ENCODE results near the gene PMVK. TPM values are rescaled to one million over a fixed set of nuclear protein-coding genes. Genes with fewer than 3 reads are reported as not detected.

Gene PMVK
- total and polyA plus RNA-seq, 2 donors from 2014 or later: 42.0 to 132 TPM

DNA sequence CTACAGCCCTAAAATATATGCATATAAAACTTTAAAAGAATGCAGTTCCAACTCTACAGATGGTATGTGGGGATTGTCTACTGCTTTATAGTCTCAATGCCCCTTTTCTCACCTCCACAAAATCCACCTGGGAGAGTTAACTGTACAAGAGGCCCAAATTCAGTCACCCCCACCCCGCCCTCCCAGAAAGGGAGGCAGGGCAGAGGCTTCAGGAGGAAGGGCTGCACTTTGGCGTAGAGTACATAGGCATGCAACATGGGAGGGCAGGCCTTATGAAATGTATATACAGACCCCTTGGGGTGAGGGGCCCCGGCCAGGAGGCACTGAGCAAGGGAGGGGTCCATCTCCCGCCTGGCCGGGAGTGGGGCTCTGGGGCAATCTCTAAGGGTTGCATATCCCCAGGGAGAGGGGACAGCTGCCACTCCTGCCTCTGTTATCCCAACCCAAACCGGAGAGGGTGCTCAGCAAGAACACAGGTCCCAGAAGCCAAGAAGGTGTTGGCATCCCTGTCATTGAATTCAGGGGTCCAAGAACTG, 26.3 kb upstream of the PMVK start:
- intact Hi-C loops (cut with DNase I): no loop called here
- H3K27ac ChIP-seq (ENCODE audit: low read depth in 2 of 2, low read length in 2 of 2): peak overlapping the region in 1 of 2 donors; percentile 99
- H3K9ac ChIP-seq (ENCODE audit: low read length in 3 of 3): peak overlapping the region; percentile 39 to 93 (median 81)
- no peaks in the 10 kb centered on the region for H3K9me3 ChIP-seq (ENCODE audit: control insufficient read depth in 2 of 3, insufficient read depth in 1 of 3, low read length in 3 of 3)
- DNase-seq (peak in 2 of 5 donors; percentile 49 to 56), FAIRE-seq (no peak)
- H3K4me1 ChIP-seq (ENCODE audit: control insufficient read depth in 2 of 3, insufficient read depth in 2 of 3, low read depth in 1 of 3, low read length in 3 of 3): peaks cover 0 to 9% (median 7%) of the 10 kb centered on the region in 3 donors
- peaks cover 3 to 36% (median 25%) of the 10 kb centered on the region in 3 donors for H3K36me3 ChIP-seq (ENCODE audit: control insufficient read depth in 2 of 3, insufficient read depth in 3 of 3, low read length in 3 of 3)
- TF ChIP-seq, protein P1, sequence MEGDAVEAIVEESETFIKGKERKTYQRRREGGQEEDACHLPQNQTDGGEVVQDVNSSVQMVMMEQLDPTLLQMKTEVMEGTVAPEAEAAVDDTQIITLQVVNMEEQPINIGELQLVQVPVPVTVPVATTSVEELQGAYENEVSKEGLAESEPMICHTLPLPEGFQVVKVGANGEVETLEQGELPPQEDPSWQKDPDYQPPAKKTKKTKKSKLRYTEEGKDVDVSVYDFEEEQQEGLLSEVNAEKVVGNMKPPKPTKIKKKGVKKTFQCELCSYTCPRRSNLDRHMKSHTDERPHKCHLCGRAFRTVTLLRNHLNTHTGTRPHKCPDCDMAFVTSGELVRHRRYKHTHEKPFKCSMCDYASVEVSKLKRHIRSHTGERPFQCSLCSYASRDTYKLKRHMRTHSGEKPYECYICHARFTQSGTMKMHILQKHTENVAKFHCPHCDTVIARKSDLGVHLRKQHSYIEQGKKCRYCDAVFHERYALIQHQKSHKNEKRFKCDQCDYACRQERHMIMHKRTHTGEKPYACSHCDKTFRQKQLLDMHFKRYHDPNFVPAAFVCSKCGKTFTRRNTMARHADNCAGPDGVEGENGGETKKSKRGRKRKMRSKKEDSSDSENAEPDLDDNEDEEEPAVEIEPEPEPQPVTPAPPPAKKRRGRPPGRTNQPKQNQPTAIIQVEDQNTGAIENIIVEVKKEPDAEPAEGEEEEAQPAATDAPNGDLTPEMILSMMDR (IDR thresholded peaks at IDR 0.05; ENCODE audit: borderline replicate concordance, extremely low read depth, insufficient read depth): no peak
- H3K4me3 ChIP-seq (ENCODE audit: low read length in 3 of 3): peak overlapping the region; percentile 66 to 71 (median 69)
- H3K27me3 ChIP-seq (ENCODE audit: control insufficient read depth, insufficient read depth, low read length): no peaks in the 10 kb centered on the region

DNA sequence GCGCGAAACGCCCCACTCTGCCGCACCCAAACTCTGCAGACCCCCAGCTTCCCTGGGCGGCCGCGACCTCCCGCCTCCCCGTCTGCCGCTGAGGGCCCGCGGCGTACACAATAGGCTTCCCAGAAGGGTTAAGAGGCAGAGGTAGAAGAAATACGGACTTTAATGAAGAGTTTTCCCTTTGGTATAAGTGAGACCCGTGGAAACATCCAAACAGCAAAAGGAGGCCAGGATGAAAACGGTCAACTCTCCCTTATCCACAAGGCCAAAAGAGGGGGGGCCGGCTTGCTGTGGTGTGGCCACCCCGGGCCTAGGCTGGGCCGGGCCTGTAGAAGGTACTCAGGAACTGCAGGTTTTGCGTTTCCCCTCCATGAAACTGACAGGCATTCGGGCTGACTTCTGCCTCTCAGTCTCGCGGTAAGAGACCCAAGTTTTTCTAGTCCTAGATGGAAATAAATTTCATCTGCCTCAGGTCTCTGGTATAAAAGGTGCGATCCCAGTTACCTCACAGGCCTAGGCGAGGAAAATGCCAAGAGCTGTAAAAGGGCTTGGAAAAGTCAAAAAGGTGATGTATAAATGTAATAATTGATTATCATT, 25.7 kb upstream of the PMVK start:
- Histone ChIP-seq H3K27ac (ENCODE audit: low read depth in 2 of 2, low read length in 2 of 2) (peak overlapping the region; percentile 98 to 99), H3K4me1 (ENCODE audit: control insufficient read depth in 2 of 3, insufficient read depth in 2 of 3, low read depth in 1 of 3, low read length in 3 of 3) (peaks cover 0 to 9% (median 7%) of the 10 kb centered on the region in 3 donors), H3K36me3 (ENCODE audit: control insufficient read depth in 2 of 3, insufficient read depth in 3 of 3, low read length in 3 of 3) (peaks cover 3 to 30% (median 21%) of the 10 kb centered on the region in 3 donors), H3K4me3 (ENCODE audit: low read length in 3 of 3) (peak overlapping the region; percentile 66 to 71 (median 69)), H3K9ac (ENCODE audit: low read length in 3 of 3) (peak overlapping the region; percentile 39 to 93 (median 81)), H3K9me3 (ENCODE audit: control insufficient read depth in 2 of 3, insufficient read depth in 1 of 3, low read length in 3 of 3) (no peaks in the 10 kb centered on the region), H3K27me3 (ENCODE audit: control insufficient read depth, insufficient read depth, low read length) (no peaks in the 10 kb centered on the region)
- FAIRE-seq (no peak), DNase-seq (peak in 4 of 5 donors; percentile 46 to 79 (median 60))
- intact Hi-C loops (cut with DNase I): no loop called here
- TF ChIP-seq, protein P1 (IDR thresholded peaks at IDR 0.05; ENCODE audit: borderline replicate concordance, extremely low read depth, insufficient read depth): no peak

DNA sequence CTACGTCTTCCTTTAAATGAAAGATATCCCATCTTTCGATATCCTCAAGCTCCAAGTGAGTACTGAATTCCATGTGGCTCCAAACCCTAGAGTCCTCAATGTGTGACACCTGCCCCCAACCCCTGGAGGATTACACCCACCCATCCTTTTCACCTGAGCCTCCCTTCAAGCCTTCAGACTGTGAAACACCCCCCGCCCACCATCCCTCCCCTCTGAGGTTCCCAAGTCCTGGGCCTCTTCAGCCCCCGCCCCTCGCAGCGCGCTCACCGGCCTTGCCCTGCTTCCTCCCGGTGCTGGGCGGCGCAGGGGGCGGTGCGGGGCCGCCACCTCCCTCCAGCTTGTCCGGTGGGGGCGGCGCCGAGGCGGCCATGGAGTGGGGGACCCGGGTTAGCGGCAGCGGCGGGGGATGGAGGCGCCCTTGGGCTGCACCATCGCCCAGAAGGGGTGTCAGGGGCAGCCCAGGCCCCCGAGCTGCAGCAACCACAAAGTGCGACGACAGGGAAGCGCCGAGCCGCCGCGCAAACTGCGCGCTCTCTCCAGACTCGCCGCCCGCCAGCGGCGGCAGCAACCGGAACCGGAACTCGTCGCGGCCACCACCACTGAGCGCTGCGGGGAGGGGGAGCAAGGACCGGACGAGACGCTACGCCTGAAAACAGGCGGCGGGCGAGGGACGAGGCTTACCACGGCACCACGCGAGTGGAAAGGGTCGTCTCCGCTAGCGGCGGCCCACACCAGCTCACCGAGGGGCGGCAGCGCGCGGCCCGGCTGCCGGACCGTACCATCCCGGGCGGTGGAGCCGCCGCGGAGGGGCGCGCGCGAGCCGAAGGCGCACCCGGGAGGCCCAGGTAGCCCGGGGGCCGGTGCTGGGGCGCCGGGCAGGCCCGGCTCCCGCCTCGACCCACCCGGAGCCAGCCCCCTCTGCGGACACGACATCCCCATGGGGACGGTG, 25.0 kb upstream of the PMVK start, which contains the start of gene PYGO2:
Gene PYGO2, minus strand, starts transcription at position 576 of the 949 bp plus-strand sequence. Its CDS starts 206 bp downstream, at position 370.
- intact Hi-C loops (cut with DNase I): no loop called here
- TF ChIP-seq, protein P1 (IDR thresholded peaks at IDR 0.05; ENCODE audit: borderline replicate concordance, extremely low read depth, insufficient read depth): peak; percentile 67

More for the DNA sequence above, 25.0 kb upstream of the PMVK start, which contains the start of gene PYGO2:
- FAIRE-seq (no peak), DNase-seq (peak; percentile 84 to 94 (median 91))
- Histone ChIP-seq H3K27ac (ENCODE audit: low read depth in 2 of 2, low read length in 2 of 2) (peak within 1 kb of the TSS; percentile 98 to 99), H3K9me3 (ENCODE audit: control insufficient read depth in 2 of 3, insufficient read depth in 1 of 3, low read length in 3 of 3) (no peaks in the 10 kb centered on the region), H3K36me3 (ENCODE audit: control insufficient read depth in 2 of 3, insufficient read depth in 3 of 3, low read length in 3 of 3) (peaks cover 3 to 22% (median 15%) of the 10 kb centered on the region in 3 donors), H3K9ac (ENCODE audit: low read length in 3 of 3) (peak within 1 kb of the TSS; percentile 51 to 93 (median 81)), H3K4me1 (ENCODE audit: control insufficient read depth in 2 of 3, insufficient read depth in 2 of 3, low read depth in 1 of 3, low read length in 3 of 3) (peaks cover 0 to 13% (median 7%) of the 10 kb centered on the region in 3 donors), H3K4me3 (ENCODE audit: low read length in 3 of 3) (peak within 1 kb of the TSS; percentile 66 to 81 (median 71)), H3K27me3 (ENCODE audit: control insufficient read depth, insufficient read depth, low read length) (no peaks in the 10 kb centered on the region)
